B cell (primary cell): ENCODE data around the gene AP2S1. TPM values are rescaled to one million over a fixed set of nuclear protein-coding genes. Genes with fewer than 3 reads are reported as not detected.

Experiments used
- ATAC-seq: fragments of 200-7000 bp; cut with Tn5 transposase; one replicate; pipeline ENCODE4 v1.10.0; 2021; ENCODE audit warnings: low read depth, mild to moderate bottlenecking, moderate number of reproducible peaks, moderate library complexity
- CTCF ChIA-PET: fragments of 350-600 bp; sonication (Branson Sonifier 250); formaldehyde crosslinking; loops from one replicate; lab custom pipeline; 2021; ENCODE audit warnings: antibody characterized with exemption, inconsistent platforms; lab: Charles Lee
- POLR2A ChIA-PET: fragments of 350-600 bp; sonication (Branson Sonifier 250); formaldehyde crosslinking; loops from one replicate; lab custom pipeline; 2021; ENCODE audit warnings: antibody characterized with exemption; lab: Charles Lee
- DNase-seq: peaks from one replicate; pipeline ENCODE4 v3.0.0; 2013
- H2AFZ ChIP-seq: 2 replicates; pipeline ENCODE4 v1.6.1; 2012; ENCODE audit warnings: mild to moderate bottlenecking, low read depth, low read length; ENCODE audit not compliant: insufficient read depth, poor library complexity, severe bottlenecking
- H3K27ac ChIP-seq, 2 donors: 1 replicate in 1 of 2; 2 replicates in 1 of 2; pipeline ENCODE4 v1.5.1; 2012 to 2013; ENCODE audit warnings: low read length in 2 of 2, mild to moderate bottlenecking in 2 of 2, moderate library complexity in 1 of 2
- H3K27me3 ChIP-seq, 4 experiments: fragments of 200-600 bp in 1 of 4; sonication (generic) in 1 of 4; replicated peaks in 1 of 4; 1 replicate in 2 of 4; 2 replicates in 2 of 4; pipeline versions ENCODE4 v1.6.1 to v1.7.0; 2013 to 2016; ENCODE audit warnings: low read length in 3 of 4, mild to moderate bottlenecking in 2 of 4, mixed read lengths in 1 of 4, moderate library complexity in 1 of 4; ENCODE audit not compliant: insufficient read depth in 4 of 4, control insufficient read depth in 3 of 4; ENCODE audit errors: control extremely low read depth in 1 of 4
- H3K36me3 ChIP-seq, 2 experiments: replicated peaks in 1 of 2; 1 replicate in 1 of 2; 2 replicates in 1 of 2; pipeline versions ENCODE4 v1.6.1 to v1.7.1; 2013; ENCODE audit warnings: low read length in 1 of 2; ENCODE audit not compliant: insufficient read depth in 2 of 2, control insufficient read depth in 1 of 2; ENCODE audit errors: control extremely low read depth in 1 of 2, extremely low read depth in 1 of 2
- H3K4me1 ChIP-seq, 2 donors: fragments of 200-600 bp in 1 of 2; sonication (generic) in 1 of 2; 1 replicate in 1 of 2; 2 replicates in 1 of 2; pipeline versions ENCODE4 v1.5.1 to v1.6.1; 2013 to 2017; ENCODE audit warnings: low read length in 2 of 2; ENCODE audit not compliant: control insufficient read depth in 2 of 2, insufficient read depth in 2 of 2
- H3K4me2 ChIP-seq: replicated peaks from 2 replicates; pipeline ENCODE3; 2012; ENCODE audit warnings: mild to moderate bottlenecking, low read depth, low read length; ENCODE audit not compliant: poor library complexity, severe bottlenecking
- H3K4me3 ChIP-seq, 5 experiments: fragments of 200-600 bp in 1 of 5; sonication (generic) in 1 of 5; 1 replicate in 3 of 5; 2 replicates in 2 of 5; pipeline versions ENCODE4 v1.5.1 to v1.7.0; 2011 to 2016; ENCODE audit warnings: low read length in 4 of 5, mild to moderate bottlenecking in 4 of 5, low read depth in 2 of 5, control low read depth in 1 of 5, moderate library complexity in 1 of 5; ENCODE audit not compliant: insufficient read depth in 1 of 5; ENCODE audit errors: control extremely low read depth in 1 of 5, extremely low read depth in 1 of 5
- H3K79me2 ChIP-seq: fragments of 200-600 bp; sonication (generic); one replicate; pipeline ENCODE4 v1.6.0; 2016; ENCODE audit warnings: low read length; ENCODE audit not compliant: control insufficient read depth, insufficient read depth
- H3K9ac ChIP-seq: fragments of 200-600 bp; sonication (generic); 2 replicates; pipeline ENCODE4 v1.6.1; 2017; ENCODE audit warnings: mild to moderate bottlenecking, low read length, moderate library complexity
- H3K9me3 ChIP-seq, 3 donors: one replicate each; pipeline versions ENCODE4 v1.6.1 to v1.7.1; 2013; ENCODE audit warnings: low read length in 2 of 3; ENCODE audit not compliant: control insufficient read depth in 2 of 3, insufficient read depth in 1 of 3; ENCODE audit errors: control extremely low read depth in 1 of 3
- H4K20me1 ChIP-seq: 2 replicates; pipeline ENCODE4 v1.6.0; 2012; ENCODE audit warnings: mild to moderate bottlenecking, low read length; ENCODE audit not compliant: insufficient read depth, control insufficient read depth, poor library complexity, severe bottlenecking
- H3K27ac Mint-ChIP-seq: one replicate; pipeline ENCODE4 v1.8.0; 2021; ENCODE audit warnings: mixed read lengths
- H3K27me3 Mint-ChIP-seq: one replicate; pipeline ENCODE4 v1.8.0; 2021; ENCODE audit warnings: mixed read lengths
- H3K4me1 Mint-ChIP-seq: one replicate; pipeline ENCODE4 v1.8.0; 2021; ENCODE audit warnings: mixed read lengths
- H3K4me3 Mint-ChIP-seq: one replicate; pipeline ENCODE4 v1.8.0; 2021; ENCODE audit warnings: mixed read lengths
- H3K9me3 Mint-ChIP-seq: one replicate; pipeline ENCODE4 v1.8.0; 2022; ENCODE audit warnings: mixed read lengths; ENCODE audit not compliant: insufficient read depth
- CTCF ChIP-seq: fragments of 200-600 bp; IDR thresholded peaks from one replicate; pipeline ENCODE4 v1.8.0; 2022; ENCODE audit warnings: antibody characterized with exemption, mild to moderate bottlenecking
- EZH2 ChIP-seq: IDR thresholded peaks from 2 replicates; pipeline ENCODE4 v1.6.1; 2012; ENCODE audit warnings: borderline replicate concordance, low read depth, mild to moderate bottlenecking, moderate library complexity, low read length; ENCODE audit not compliant: insufficient read depth, poor library complexity, severe bottlenecking
- WGBS: methylation state at CpG from one replicate; pipeline ENCODE4 v1.1.5; 2013; ENCODE audit warnings: missing lambda C conversion rate; ENCODE audit not compliant: insufficient coverage; 5-methylcytosine and 5-hydroxymethylcytosine counted together
- intact Hi-C: fragments of 100-400 bp; cut with micrococcal nuclease; formaldehyde crosslinking; loops from one replicate; pipeline ENCODE4 v1.10.0; 2022
- polyA plus RNA-seq: library from polyadenylated mRNA; depleted of rRNA; stranded (reverse); fragments of >200 nt; gene quantifications from 2 replicates; pipeline ENCODE4 v1.2.3, GENCODE V29; 2012
- total RNA-seq, 2 donors: library from RNA; stranded (reverse); fragments of 120-200 nt in 1 of 2; gene quantifications; 1 replicate in 1 of 2; 2 replicates in 1 of 2; pipeline versions ENCODE4 v1.2.3 to v1.2.4, GENCODE V29; 2013 to 2022

AP2S1 gene
- total and polyA plus RNA-seq, 2 donors (not counting 1 experiment from before 2014, with no cell fraction given): 47.2 to 51.3 TPM

DNA sequence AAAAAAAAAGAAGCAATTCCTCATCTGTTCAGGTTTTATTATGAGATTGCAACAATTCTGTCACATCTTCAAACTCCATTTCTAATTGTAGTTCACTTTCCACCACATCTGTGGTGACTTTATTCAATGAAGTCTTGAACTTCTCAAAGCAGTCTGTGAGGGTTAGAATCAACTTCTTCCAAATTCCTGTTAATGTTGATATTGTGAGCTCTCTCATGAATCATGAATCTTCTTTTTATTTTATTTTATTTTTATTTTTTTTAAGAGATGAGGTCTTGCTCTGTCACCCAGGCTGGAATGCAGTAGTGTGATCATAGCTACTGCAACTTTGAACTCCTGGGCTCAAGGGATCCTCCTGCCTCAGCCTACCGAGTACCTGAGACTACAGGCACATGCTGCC lies 29.8 kb upstream of the AP2S1 start:
- ChIA-PET POLR2A (no interaction called here), CTCF (no interaction called here)
- H2AFZ ChIP-seq: no peak overlapping the region
- no peak overlapping the region for H3K4me3 Mint-ChIP-seq
- H3K9ac ChIP-seq: no peak overlapping the region
- intact Hi-C loops: no loop called here
- H3K9me3 Mint-ChIP-seq: no peaks in the 10 kb centered on the region
- no peak overlapping the region for H3K27ac Mint-ChIP-seq
- ATAC-seq (no peak), DNase-seq (no peak)
- no peaks in the 10 kb centered on the region for H3K36me3 ChIP-seq
- peaks cover 25% of the 10 kb centered on the region for H4K20me1 ChIP-seq
- H3K27ac ChIP-seq: no peak overlapping the region
- H3K4me1 ChIP-seq: no peaks in the 10 kb centered on the region
- peaks cover 79% of the 10 kb centered on the region for H3K79me2 ChIP-seq
- H3K9me3 ChIP-seq: no peaks in the 10 kb centered on the region
- no peaks in the 10 kb centered on the region for H3K27me3 Mint-ChIP-seq
- WGBS: 100% methylated on average over 1 of the region's 1 CpG
- peaks cover 5% of the 10 kb centered on the region for H3K4me1 Mint-ChIP-seq
- TF ChIP-seq EZH2: no peak
- TF ChIP-seq CTCF: no peak
- H3K27me3 ChIP-seq: no peaks in the 10 kb centered on the region
- no peak overlapping the region for H3K4me3 ChIP-seq
- H3K4me2 ChIP-seq: no peak overlapping the region

GRCh38 chr19:46878613-46879375 lies 28.1 kb upstream of the AP2S1 start:
- Histone ChIP-seq H3K9ac (no peak overlapping the region), H3K4me2 (no peak overlapping the region), H3K27ac (no peak overlapping the region), H3K4me1 (no peaks in the 10 kb centered on the region), H3K79me2 (peaks cover 74% of the 10 kb centered on the region), H4K20me1 (peaks cover 21% of the 10 kb centered on the region), H3K36me3 (no peaks in the 10 kb centered on the region), H3K27me3 (no peaks in the 10 kb centered on the region), H3K9me3 (no peaks in the 10 kb centered on the region), H2AFZ (no peak overlapping the region), H3K4me3 (no peak overlapping the region)
- TF ChIP-seq EZH2 (no peak), CTCF (no peak)
- no peak for ATAC-seq
- Mint-ChIP-seq H3K27me3 (no peaks in the 10 kb centered on the region), H3K27ac (no peak overlapping the region), H3K9me3 (no peaks in the 10 kb centered on the region), H3K4me1 (peaks cover 4% of the 10 kb centered on the region), H3K4me3 (no peak overlapping the region)
- DNase-seq: no peak
- CTCF ChIA-PET: interaction anchor here (0.6 kb wide), 1 partner anchor 38 kb away, joined by 4 read pairs; no protein-coding TSS in a partner anchor
- 96% methylated on average over 8 of the region's 9 CpGs for WGBS
- intact Hi-C loops: no loop called here
- POLR2A ChIA-PET: interaction anchor here (0.6 kb wide), 1 partner anchor 16 kb away, joined by 3 read pairs; no protein-coding TSS in a partner anchor
